Measurements from ENCODE around the gene AP3M1.

- no peak for TF ChIP-seq CTCF (IDR thresholded peaks at IDR 0.05; ENCODE audit: low read depth, low read length, poor library complexity, severe bottlenecking)
- TF ChIP-seq EZH2phosphoT487 (IDR thresholded peaks at IDR 0.05; ENCODE audit: borderline replicate concordance, low read length) = no peak
Observed at GRCh38 chr10:74093530-74094164, 57.0 kb downstream of the AP3M1 start.
